Mammary epithelial cell (primary cell): ENCODE data around the gene IFI27L1.

ENCODE experiments used
- CTCF ChIP-seq, 2 donors: IDR thresholded peaks in 1 of 2; conservative IDR thresholded peaks in 1 of 2; 2 replicates each; pipeline ENCODE4 v1.5.1; 2011 to 2012; ENCODE audit warnings: inconsistent platforms in 2 of 2, low read length in 2 of 2, mild to moderate bottlenecking in 2 of 2, control low read depth in 1 of 2, low read depth in 1 of 2; ENCODE audit not compliant: insufficient read depth in 1 of 2; ENCODE audit errors: extremely low read depth in 1 of 2
- EZH2 ChIP-seq: IDR thresholded peaks from 2 replicates; pipeline ENCODE4 v1.6.1; 2012; ENCODE audit warnings: low read length, inconsistent platforms, borderline replicate concordance

GRCh38 chr14:94113490-94113889 lies 32.4 kb downstream of the IFI27L1 start:
- TF ChIP-seq CTCF (conservative IDR thresholded peaks at IDR 0.05 in 1 of 2, IDR thresholded peaks at IDR 0.05 in 1 of 2; ENCODE audit: extremely low read depth in 1 of 2, insufficient read depth in 1 of 2, low read depth in 1 of 2, low read length in 2 of 2) (no peak), EZH2 (no peak)
